Stimulated activated naive CD8-positive, alpha-beta T cell treated with anti-CD3 and anti-CD28 coated beads, Interleukin-15, Interleukin-2, amounts not matched to agents 100 ng/mL and 50 ng/mL, for 24 hours (primary cell): Measurements from ENCODE around the gene RBKS.
"Not testable (repeated sequence)": the region's sequence is repeated elsewhere in the genome, so short reads cannot be mapped to it uniquely, and the experiment has no call there.

Experiments used
- H3K27ac Mint-ChIP-seq: one replicate; pipeline ENCODE4 v1.8.0; 2021; ENCODE audit warnings: mild to moderate bottlenecking, mixed read lengths
- H3K27me3 Mint-ChIP-seq: one replicate; pipeline ENCODE4 v1.8.0; 2021; ENCODE audit warnings: mixed read lengths
- H3K36me3 Mint-ChIP-seq: one replicate; pipeline ENCODE4 v1.8.0; 2021; ENCODE audit warnings: low read depth, mixed read lengths
- H3K4me1 Mint-ChIP-seq: one replicate; pipeline ENCODE4 v1.8.0; 2021; ENCODE audit warnings: low read depth, mixed read lengths
- H3K4me3 Mint-ChIP-seq: one replicate; pipeline ENCODE4 v1.8.0; 2021; ENCODE audit warnings: mild to moderate bottlenecking, mixed read lengths
- H3K9me3 Mint-ChIP-seq: one replicate; pipeline ENCODE4 v1.8.0; 2021; ENCODE audit warnings: mixed read lengths

Gene RBKS

DNA sequence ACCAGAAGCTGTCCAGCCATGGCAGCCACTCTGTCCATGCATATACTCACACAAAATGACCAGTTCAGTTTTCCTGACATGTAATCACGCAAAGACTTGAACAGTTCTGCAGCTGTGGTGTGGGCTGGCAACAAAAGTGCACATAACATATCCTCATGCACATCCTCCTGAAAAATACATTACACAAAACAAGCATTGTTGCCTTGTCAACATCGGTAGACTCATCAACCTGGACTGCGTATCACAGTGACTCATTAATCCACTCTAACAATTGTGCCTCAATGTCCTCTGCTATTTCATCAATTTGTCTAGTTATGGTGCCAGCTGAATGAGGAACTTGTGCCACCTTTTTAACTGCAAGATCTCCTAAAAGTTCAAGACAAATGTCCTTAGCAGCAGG lies 19.5 kb downstream of the RBKS start:
- H3K9me3 Mint-ChIP-seq: no peaks in the 10 kb centered on the region
- H3K27ac Mint-ChIP-seq: no peak overlapping the region
- H3K36me3 Mint-ChIP-seq: peaks cover 2% of the 10 kb centered on the region
- H3K4me1 Mint-ChIP-seq: no peaks in the 10 kb centered on the region
- H3K27me3 Mint-ChIP-seq: no peaks in the 10 kb centered on the region
- no peak overlapping the region for H3K4me3 Mint-ChIP-seq

DNA sequence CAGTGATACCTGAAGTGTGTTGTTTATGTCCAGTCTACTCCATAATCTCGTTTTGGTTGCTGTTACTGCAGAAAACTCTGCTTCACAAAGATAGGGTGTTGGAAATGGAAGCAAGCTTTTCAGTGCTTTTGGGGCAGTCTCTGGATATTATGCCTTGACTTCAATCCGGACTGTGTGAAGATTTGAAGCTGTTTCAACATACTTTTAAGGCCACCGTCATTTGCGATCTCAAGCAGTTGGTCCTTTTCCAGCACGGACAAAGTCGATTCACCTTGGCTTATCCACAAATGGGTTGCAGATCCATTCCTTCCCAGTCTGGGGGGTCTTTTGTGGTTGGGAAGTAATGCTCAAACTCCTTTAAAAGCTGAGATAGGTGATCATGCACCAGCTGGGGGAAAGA lies 20.4 kb downstream of the RBKS start:
- H3K27me3 Mint-ChIP-seq: no peaks in the 10 kb centered on the region

DNA sequence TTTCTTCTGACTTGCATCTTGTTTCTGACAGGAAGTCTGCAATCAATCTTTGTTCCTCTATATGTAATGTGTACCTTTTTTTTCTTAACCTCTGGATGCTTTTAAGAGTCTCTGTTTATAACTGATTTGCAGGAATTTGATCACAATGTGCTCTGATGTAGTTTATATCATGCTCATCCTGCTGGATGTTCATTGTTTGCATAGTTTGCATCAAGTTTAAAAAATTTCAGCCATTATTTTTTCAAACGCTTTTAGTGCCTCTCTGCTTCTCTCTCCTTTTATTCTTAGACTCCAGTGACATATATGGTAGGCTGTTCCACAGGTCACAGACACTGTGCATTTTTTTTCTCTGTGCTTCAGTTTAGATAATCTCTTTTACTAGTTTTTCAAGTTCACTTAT lies 23.9 kb downstream of the RBKS start:
- no peak overlapping the region for H3K27ac Mint-ChIP-seq
- no peaks in the 10 kb centered on the region for H3K27me3 Mint-ChIP-seq
- no peak overlapping the region for H3K4me3 Mint-ChIP-seq
- H3K9me3 Mint-ChIP-seq: no peaks in the 10 kb centered on the region
- H3K4me1 Mint-ChIP-seq: no peaks in the 10 kb centered on the region
- no peaks in the 10 kb centered on the region for H3K36me3 Mint-ChIP-seq

More for the DNA sequence above, 20.4 kb downstream of the RBKS start:
- no peak overlapping the region for H3K4me3 Mint-ChIP-seq
- H3K36me3 Mint-ChIP-seq: no peaks in the 10 kb centered on the region
- H3K27ac Mint-ChIP-seq: no peak overlapping the region
- H3K4me1 Mint-ChIP-seq: no peaks in the 10 kb centered on the region
- no peaks in the 10 kb centered on the region for H3K9me3 Mint-ChIP-seq

DNA sequence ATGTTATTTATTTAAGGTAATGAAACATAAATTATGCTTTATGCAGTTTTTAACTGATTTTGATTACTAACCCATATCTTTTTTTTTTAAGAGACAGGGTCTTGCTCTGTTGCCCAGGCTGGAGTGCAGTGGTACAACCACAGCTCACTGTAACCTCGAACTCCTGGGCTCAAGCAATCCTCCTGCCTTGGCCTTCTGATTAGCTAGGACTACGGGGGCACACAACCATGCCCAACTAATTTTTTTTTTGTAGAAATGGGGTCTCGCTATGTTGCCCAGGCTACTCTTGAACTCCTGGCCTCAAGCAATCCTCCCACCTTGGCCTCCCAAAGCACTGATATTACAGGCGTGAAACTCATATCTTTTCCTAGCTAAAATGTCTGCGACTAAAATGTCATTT lies 26.2 kb downstream of the RBKS start:
- not testable (repeated sequence) for H3K9me3 Mint-ChIP-seq, H3K4me3 Mint-ChIP-seq, H3K27ac Mint-ChIP-seq, H3K27me3 Mint-ChIP-seq, H3K36me3 Mint-ChIP-seq
- H3K4me1 Mint-ChIP-seq: peaks cover 12% of the 10 kb centered on the region

- Mint-ChIP-seq H3K27me3 (no peaks in the 10 kb centered on the region), H3K4me3 (no peak overlapping the region), H3K27ac (no peak overlapping the region), H3K9me3 (no peaks in the 10 kb centered on the region), H3K36me3 (no peaks in the 10 kb centered on the region), H3K4me1 (peaks cover 12% of the 10 kb centered on the region)
These were observed 27.0 kb downstream of the RBKS start for GRCh38 chr2:27863146-27863545.

DNA sequence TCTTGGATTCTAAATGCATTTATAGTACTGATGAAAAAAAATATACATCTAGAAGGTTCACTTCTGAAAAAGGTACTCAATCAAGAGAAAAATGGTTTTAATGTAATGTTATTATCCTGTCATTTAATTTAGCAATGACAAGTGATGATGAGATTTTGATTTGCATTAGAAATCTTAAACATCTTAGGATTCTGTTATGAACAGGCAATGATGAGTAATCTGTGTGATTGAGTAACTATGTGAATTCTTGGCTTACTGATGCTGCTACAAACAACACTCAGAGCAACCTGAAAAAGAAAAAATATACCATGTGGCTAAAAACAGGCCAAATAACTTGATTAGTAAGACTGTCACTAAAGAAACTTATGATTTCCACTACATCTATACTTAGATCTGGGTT lies 30.1 kb downstream of the RBKS start:
- H3K36me3 Mint-ChIP-seq: no peaks in the 10 kb centered on the region
- H3K27me3 Mint-ChIP-seq: no peaks in the 10 kb centered on the region
- H3K4me1 Mint-ChIP-seq: peaks cover 32% of the 10 kb centered on the region
- H3K27ac Mint-ChIP-seq: no peak overlapping the region
- peaks cover 8% of the 10 kb centered on the region for H3K9me3 Mint-ChIP-seq
- H3K4me3 Mint-ChIP-seq: no peak overlapping the region

GRCh38 chr2:27857417-27858172 lies 32.6 kb downstream of the RBKS start:
- Mint-ChIP-seq H3K27ac (no peak overlapping the region), H3K9me3 (peaks cover 8% of the 10 kb centered on the region), H3K36me3 (no peaks in the 10 kb centered on the region), H3K4me1 (peaks cover 34% of the 10 kb centered on the region), H3K27me3 (no peaks in the 10 kb centered on the region), H3K4me3 (no peak overlapping the region)

DNA sequence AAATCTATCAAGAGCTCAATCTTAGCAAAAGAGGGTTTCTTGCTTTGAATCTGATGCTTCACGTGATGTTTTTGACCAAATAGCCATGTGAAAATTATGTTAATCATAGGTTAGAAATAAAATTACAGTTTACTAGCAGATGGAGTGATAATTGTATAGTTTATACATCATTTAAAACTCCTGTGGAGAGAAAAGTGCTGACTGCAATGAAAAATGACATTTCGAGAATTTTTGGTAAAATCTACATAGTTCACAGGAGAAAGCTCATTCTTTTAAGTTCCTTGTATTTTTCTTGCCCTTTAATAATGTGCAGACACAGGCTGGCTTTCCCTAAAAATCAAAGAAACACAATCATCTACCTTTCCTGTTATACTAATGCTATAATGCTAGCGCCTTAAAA lies 33.2 kb downstream of the RBKS start:
- Mint-ChIP-seq H3K27ac (no peak overlapping the region), H3K27me3 (no peaks in the 10 kb centered on the region), H3K9me3 (peaks cover 8% of the 10 kb centered on the region), H3K4me1 (peaks cover 34% of the 10 kb centered on the region), H3K36me3 (no peaks in the 10 kb centered on the region), H3K4me3 (no peak overlapping the region)

DNA sequence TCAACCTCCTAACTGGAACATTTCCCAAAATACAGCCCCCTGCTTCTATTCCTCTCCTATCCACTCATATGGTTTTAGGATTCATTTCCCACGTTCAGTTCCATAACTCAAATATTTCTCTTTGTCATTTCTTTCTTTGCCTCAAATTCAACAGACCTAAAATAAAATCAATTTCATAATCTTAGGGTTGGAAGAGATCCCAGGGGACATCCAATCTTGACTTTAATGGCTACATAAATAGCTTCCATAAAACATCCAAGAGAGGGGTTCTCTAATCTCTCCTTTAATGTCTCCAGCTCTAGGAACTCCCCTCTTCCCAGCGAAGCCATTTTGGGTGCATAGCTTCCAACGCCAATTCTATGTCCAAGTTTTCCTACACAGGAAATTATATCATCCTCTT lies 33.8 kb downstream of the RBKS start:
- Mint-ChIP-seq H3K4me1 (peaks cover 34% of the 10 kb centered on the region), H3K9me3 (peaks cover 8% of the 10 kb centered on the region), H3K27ac (no peak overlapping the region), H3K4me3 (no peak overlapping the region), H3K27me3 (no peaks in the 10 kb centered on the region), H3K36me3 (no peaks in the 10 kb centered on the region)

DNA sequence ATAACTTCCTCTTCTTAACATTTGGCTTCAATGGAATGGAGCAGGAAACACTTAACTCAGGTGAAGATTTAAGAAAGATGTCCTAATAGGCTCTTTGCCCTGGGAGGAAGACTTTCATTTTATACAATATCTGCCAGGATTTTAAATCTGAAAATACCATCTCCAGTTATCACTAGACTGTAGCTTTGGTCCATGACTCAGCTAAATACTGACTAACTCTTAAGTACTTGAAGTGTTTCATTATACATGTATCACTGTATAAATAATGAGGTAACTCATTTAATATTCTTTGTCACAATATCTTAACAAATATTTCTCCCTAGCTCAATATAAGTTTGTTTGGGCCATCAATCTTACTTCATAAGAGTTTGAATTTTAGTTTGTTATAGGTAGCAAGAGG lies 34.7 kb downstream of the RBKS start:
- H3K27me3 Mint-ChIP-seq: no peaks in the 10 kb centered on the region
- H3K36me3 Mint-ChIP-seq: no peaks in the 10 kb centered on the region
- H3K9me3 Mint-ChIP-seq: peaks cover 8% of the 10 kb centered on the region
- no peak overlapping the region for H3K27ac Mint-ChIP-seq
- H3K4me3 Mint-ChIP-seq: no peak overlapping the region
- H3K4me1 Mint-ChIP-seq: peaks cover 30% of the 10 kb centered on the region

DNA sequence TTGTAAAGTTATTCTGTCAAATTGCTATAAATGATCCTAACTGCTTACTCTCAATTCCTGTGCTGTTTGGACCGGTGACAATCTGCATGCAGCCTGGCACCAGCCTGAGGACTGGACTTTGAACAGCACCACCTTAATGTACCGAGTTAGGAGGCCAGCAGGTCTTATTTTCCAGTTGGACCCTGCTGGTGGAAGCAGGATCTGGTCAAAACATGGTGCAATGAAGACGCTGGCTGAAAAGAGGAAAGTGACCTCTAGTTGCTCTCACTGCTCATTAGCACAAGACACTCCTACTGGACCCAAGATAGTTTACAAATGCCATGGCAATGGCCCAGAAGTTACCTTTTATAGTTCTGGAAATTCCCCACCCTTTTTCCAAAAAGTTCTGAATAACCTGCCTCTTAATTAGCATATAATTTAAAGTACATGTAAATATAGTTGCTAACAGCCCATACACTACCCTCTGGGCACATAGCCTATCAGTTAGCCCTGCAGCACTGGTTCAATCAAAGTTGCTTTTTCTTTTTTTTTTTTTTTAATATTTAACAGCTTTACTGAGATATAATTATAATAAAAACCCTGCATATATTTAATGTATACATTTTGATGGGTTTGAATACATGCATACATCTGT lies 35.8 kb downstream of the RBKS start:
- Mint-ChIP-seq H3K27ac (no peak overlapping the region), H3K9me3 (peaks cover 8% of the 10 kb centered on the region), H3K27me3 (no peaks in the 10 kb centered on the region)

GRCh38 chr2:27852691-27853090 lies 37.5 kb downstream of the RBKS start:
- H3K36me3 Mint-ChIP-seq: no peaks in the 10 kb centered on the region
- no peak overlapping the region for H3K27ac Mint-ChIP-seq
- no peak overlapping the region for H3K4me3 Mint-ChIP-seq
- peaks cover 5% of the 10 kb centered on the region for H3K9me3 Mint-ChIP-seq
- peaks cover 22% of the 10 kb centered on the region for H3K4me1 Mint-ChIP-seq
- H3K27me3 Mint-ChIP-seq: no peaks in the 10 kb centered on the region

More for the DNA sequence above, 35.8 kb downstream of the RBKS start:
- Mint-ChIP-seq H3K4me3 (no peak overlapping the region), H3K4me1 (peaks cover 22% of the 10 kb centered on the region), H3K36me3 (no peaks in the 10 kb centered on the region)

- H3K27me3 Mint-ChIP-seq: no peaks in the 10 kb centered on the region
- no peak overlapping the region for H3K4me3 Mint-ChIP-seq
- H3K36me3 Mint-ChIP-seq: no peaks in the 10 kb centered on the region
- no peaks in the 10 kb centered on the region for H3K9me3 Mint-ChIP-seq
- H3K27ac Mint-ChIP-seq: no peak overlapping the region
- no peaks in the 10 kb centered on the region for H3K4me1 Mint-ChIP-seq
These were observed 40.5 kb downstream of the RBKS start for GRCh38 chr2:27849558-27850205.

- Mint-ChIP-seq H3K4me3 (no peak overlapping the region), H3K9me3 (no peaks in the 10 kb centered on the region), H3K4me1 (no peaks in the 10 kb centered on the region), H3K36me3 (no peaks in the 10 kb centered on the region), H3K27ac (no peak overlapping the region), H3K27me3 (no peaks in the 10 kb centered on the region)
These were observed 42.9 kb downstream of the RBKS start for GRCh38 chr2:27847333-27847732.

DNA sequence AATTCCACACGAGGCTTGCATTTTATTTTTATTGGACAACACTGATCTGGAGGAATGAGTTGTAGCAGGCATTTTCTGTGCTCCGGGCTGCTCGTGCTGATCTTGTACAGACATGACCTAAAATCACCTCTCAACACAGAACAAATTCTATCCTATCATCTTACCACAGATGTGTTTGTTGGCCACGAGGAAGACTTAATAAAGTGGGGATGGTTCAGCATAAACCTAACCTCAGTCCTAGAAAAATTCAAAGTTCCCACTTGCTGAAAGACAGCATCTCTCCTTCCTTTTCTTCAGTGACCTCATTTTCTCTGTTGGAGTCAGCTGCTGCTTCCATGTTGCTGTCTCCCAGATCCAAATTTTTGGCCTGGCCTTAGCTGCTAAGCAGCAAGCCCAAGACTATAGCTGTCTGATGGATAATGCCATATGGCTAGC lies 45.3 kb downstream of the RBKS start:
- no peaks in the 10 kb centered on the region for H3K4me1 Mint-ChIP-seq
- H3K27me3 Mint-ChIP-seq: no peaks in the 10 kb centered on the region
- no peak overlapping the region for H3K27ac Mint-ChIP-seq
- no peaks in the 10 kb centered on the region for H3K36me3 Mint-ChIP-seq
- H3K9me3 Mint-ChIP-seq: no peaks in the 10 kb centered on the region
- no peak overlapping the region for H3K4me3 Mint-ChIP-seq
